Spleen (tissue), 11 donors: ENCODE measurements around the gene ZNF678. TPM values are rescaled to one million over a fixed set of nuclear protein-coding genes. Genes with fewer than 3 reads are reported as not detected.

ENCODE experiments used
- DNase-seq: peaks from one replicate; pipeline ENCODE4 v3.0.0-alpha.2; 2020
- H3K27ac ChIP-seq, 8 donors: fragments of 200-600 bp; sonication (generic) in 7 of 8; 1 replicate in 4 of 8; 2 replicates in 4 of 8; pipeline versions ENCODE4 v1.5.0 to v1.8.0; 2016 to 2021; ENCODE audit warnings: inconsistent platforms in 4 of 8, mild to moderate bottlenecking in 4 of 8, moderate library complexity in 1 of 8
- H3K27me3 ChIP-seq, 7 donors: fragments of 200-600 bp; sonication (generic) in 6 of 7; replicated peaks in 1 of 7; 1 replicate in 4 of 7; 2 replicates in 3 of 7; pipeline versions ENCODE4 v1.5.0 to v1.8.0; 2016 to 2021; ENCODE audit warnings: inconsistent platforms in 3 of 7, mild to moderate bottlenecking in 1 of 7
- H3K36me3 ChIP-seq, 6 donors: fragments of 200-600 bp; sonication (generic) in 5 of 6; 1 replicate in 4 of 6; 2 replicates in 2 of 6; pipeline versions ENCODE4 v1.5.0 to v1.8.0; 2016 to 2021; ENCODE audit warnings: inconsistent platforms in 2 of 6
- H3K4me1 ChIP-seq, 6 donors: fragments of 200-600 bp; sonication (generic) in 5 of 6; 1 replicate in 3 of 6; 2 replicates in 3 of 6; pipeline versions ENCODE4 v1.5.0 to v1.8.0; 2016 to 2021; ENCODE audit warnings: inconsistent platforms in 3 of 6
- H3K4me3 ChIP-seq, 8 donors: fragments of 200-600 bp; sonication (generic) in 7 of 8; 1 replicate in 4 of 8; 2 replicates in 4 of 8; pipeline versions ENCODE4 v1.5.0 to v1.8.0; 2016 to 2021; ENCODE audit warnings: inconsistent platforms in 4 of 8, mild to moderate bottlenecking in 4 of 8, moderate library complexity in 2 of 8
- H3K9me3 ChIP-seq, 8 donors: fragments of 200-600 bp; sonication (generic) in 7 of 8; 1 replicate in 4 of 8; 2 replicates in 4 of 8; pipeline versions ENCODE4 v1.5.0 to v1.8.0; 2016 to 2021; ENCODE audit warnings: inconsistent platforms in 4 of 8
- CTCF ChIP-seq, 11 experiments: fragments of 200-600 bp in 7 of 11; fragments of 450-650 bp in 4 of 11; sonication (generic) in 4 of 11; IDR thresholded peaks in 8 of 11; conservative IDR thresholded peaks in 3 of 11; 1 replicate in 7 of 11; 2 replicates in 4 of 11; pipeline versions ENCODE4 v1.4.0 to v1.8.0; 2016 to 2021; ENCODE audit warnings: antibody characterized with exemption in 11 of 11, inconsistent platforms in 4 of 11, mild to moderate bottlenecking in 1 of 11
- POLR2A ChIP-seq, 3 donors: fragments of 450-650 bp; IDR thresholded peaks; one replicate each; pipeline ENCODE4 v1.5.1; 2017; ENCODE audit warnings: antibody characterized with exemption in 3 of 3, mild to moderate bottlenecking in 1 of 3
- POLR2AphosphoS5 ChIP-seq, 3 donors: sonication (generic); formaldehyde crosslinking; IDR thresholded peaks; one replicate each; pipeline ENCODE4 v1.5.1; 2017; ENCODE audit warnings: antibody characterized with exemption in 3 of 3
- WGBS, 5 donors: extraction: QIAGEN DNeasy Blood & Tissue Kit in 3 of 5; methylation state at CpG; one replicate each; pipeline versions ENCODE4 v1.1.5 to v1.1.7; 2013 to 2018; 5-methylcytosine and 5-hydroxymethylcytosine counted together
- intact Hi-C: fragments of 100-400 bp; cut with DNase I; formaldehyde crosslinking; loops from one replicate; pipeline ENCODE4 v1.15.0; 2023; ENCODE audit warnings: low total_unique reads
- polyA plus RNA-seq, 3 donors: library from polyadenylated mRNA; stranded (reverse); fragments of 200-250 nt; gene quantifications; one replicate each; pipeline ENCODE4 v1.2.1, GENCODE V29; 2013
- total RNA-seq, 7 donors: library from RNA; depleted of rRNA in 3 of 7; stranded (reverse); fragments of >200 nt in 3 of 7; fragmentation: NEBNext Ultra II Directional in 4 of 7; extraction: Animal tissue kit (Norgen Biotek cat#: 25700) in 4 of 7; gene quantifications; one replicate each; pipeline versions ENCODE4 v1.1.0 to v1.2.1, GENCODE V29; 2016 to 2021
- donor health status: healthy with polysubstance abuse.
- donor health status: DM: no; HTN: no; CAD: no; lungs with moderate emphysema.
- donor health status: DM: no; HTN: no; CAD: no.
- donor health status: Bipolar disorder and iron deficiency.
- donor health status: healthy.
- donor health status: DM: no; HTN: no; CAD: no.
- donor health status: DM: yes; HTN: yes; CAD: no.

The ZNF678 gene
- total and polyA plus RNA-seq, 10 donors: 1.5 to 24.5 (median 11.9) TPM

GRCh38 chr1:227532019-227532619 is 31.2 kb upstream of the ZNF678 start:
- WGBS, 5 donors: 90 to 96% (median 94%) methylated on average over 3 of the region's 3 CpGs
- no peak overlapping the region for H3K4me3 ChIP-seq
- DNase-seq: no peak
- no peak overlapping the region for H3K27ac ChIP-seq
- peaks cover 9 to 100% (median 71%) of the 10 kb centered on the region in 8 donors for H3K9me3 ChIP-seq
- intact Hi-C loops: no loop called here
- H3K27me3 ChIP-seq: no peaks in the 10 kb centered on the region
- H3K4me1 ChIP-seq: no peaks in the 10 kb centered on the region
- no peak for TF ChIP-seq POLR2A (IDR thresholded peaks at IDR 0.05)
- TF ChIP-seq POLR2AphosphoS5 (IDR thresholded peaks at IDR 0.05): no peak
- no peak for TF ChIP-seq CTCF (IDR thresholded peaks at IDR 0.05 in 8 of 11, conservative IDR thresholded peaks at IDR 0.05 in 3 of 11)
- peaks cover 0 to 5% (median 0%) of the 10 kb centered on the region in 6 donors for H3K36me3 ChIP-seq

GRCh38 chr1:227540170-227541098 is 22.9 kb upstream of the ZNF678 start:
- peak; percentile 61 for DNase-seq
- Histone ChIP-seq H3K27me3 (peaks cover 0 to 8% (median 0%) of the 10 kb centered on the region in 7 donors), H3K9me3 (peaks cover 0 to 27% (median 7%) of the 10 kb centered on the region in 8 donors), H3K27ac (no peak overlapping the region), H3K36me3 (no peaks in the 10 kb centered on the region), H3K4me3 (no peak overlapping the region), H3K4me1 (peaks cover 0 to 21% (median 16%) of the 10 kb centered on the region in 6 donors)
- intact Hi-C loops: loop anchor here (10.0 kb wide), 1 partner anchor 56 kb away; no protein-coding TSS in a partner anchor
- 89 to 94% (median 91%) methylated on average over 5 of the region's 5 CpGs for WGBS, 5 donors
- TF ChIP-seq POLR2A (IDR thresholded peaks at IDR 0.05) (no peak), POLR2AphosphoS5 (IDR thresholded peaks at IDR 0.05) (no peak), CTCF (IDR thresholded peaks at IDR 0.05 in 8 of 11, conservative IDR thresholded peaks at IDR 0.05 in 3 of 11) (no peak)

- Histone ChIP-seq H3K27ac (no peak overlapping the region), H3K4me3 (peak overlapping the region in 1 of 8 donors; percentile 76), H3K9me3 (peaks cover 0 to 20% (median 5%) of the 10 kb centered on the region in 8 donors), H3K4me1 (peaks cover 0 to 21% (median 16%) of the 10 kb centered on the region in 6 donors), H3K27me3 (peaks cover 0 to 8% (median 0%) of the 10 kb centered on the region in 7 donors), H3K36me3 (no peaks in the 10 kb centered on the region)
- intact Hi-C loops: loop anchor here (10.0 kb wide), 1 partner anchor 56 kb away; no protein-coding TSS in a partner anchor
- 95 to 98% (median 97%) methylated on average over 5 of the region's 5 CpGs for WGBS, 5 donors
- no peak for TF ChIP-seq CTCF (IDR thresholded peaks at IDR 0.05 in 8 of 11, conservative IDR thresholded peaks at IDR 0.05 in 3 of 11)
- TF ChIP-seq POLR2A (IDR thresholded peaks at IDR 0.05): no peak
- TF ChIP-seq POLR2AphosphoS5 (IDR thresholded peaks at IDR 0.05): no peak
- peak; percentile 64 for DNase-seq
Observed at GRCh38 chr1:227541129-227541528, 22.2 kb upstream of the ZNF678 start.
